Kidney capillary endothelial cell (primary cell): Measurements from ENCODE around the gene FBXL19.

Source experiments
- DNase-seq: peaks from one replicate; pipeline ENCODE4 v3.0.0-alpha.2; 2018; ENCODE audit warnings: low spot score

FBXL19 gene

DNA sequence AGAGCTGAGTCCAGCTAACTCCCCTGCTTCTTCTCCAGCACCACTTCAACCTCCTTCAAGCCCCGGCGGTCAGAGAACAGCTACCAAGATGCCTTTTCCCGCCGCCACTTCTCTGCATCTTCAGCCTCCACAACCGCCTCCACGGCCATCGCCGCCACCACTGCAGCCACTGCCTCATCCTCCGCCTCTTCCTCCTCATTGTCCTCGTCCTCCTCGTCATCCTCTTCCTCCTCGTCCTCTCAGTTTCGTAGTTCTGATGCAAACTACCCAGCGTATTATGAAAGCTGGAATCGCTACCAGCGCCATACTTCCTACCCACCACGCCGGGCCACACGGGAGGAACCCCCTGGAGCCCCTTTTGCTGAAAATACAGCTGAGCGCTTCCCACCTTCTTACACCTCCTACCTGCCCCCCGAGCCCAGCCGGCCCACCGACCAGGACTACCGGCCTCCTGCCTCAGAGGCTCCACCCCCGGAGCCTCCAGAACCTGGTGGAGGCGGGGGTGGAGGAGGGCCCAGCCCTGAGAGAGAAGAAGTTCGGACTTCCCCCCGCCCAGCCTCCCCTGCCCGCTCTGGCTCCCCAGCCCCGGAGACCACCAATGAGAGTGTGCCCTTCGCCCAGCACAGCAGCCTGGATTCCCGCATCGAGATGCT lies 41.3 kb downstream of the FBXL19 start:
- no peak for DNase-seq

DNA sequence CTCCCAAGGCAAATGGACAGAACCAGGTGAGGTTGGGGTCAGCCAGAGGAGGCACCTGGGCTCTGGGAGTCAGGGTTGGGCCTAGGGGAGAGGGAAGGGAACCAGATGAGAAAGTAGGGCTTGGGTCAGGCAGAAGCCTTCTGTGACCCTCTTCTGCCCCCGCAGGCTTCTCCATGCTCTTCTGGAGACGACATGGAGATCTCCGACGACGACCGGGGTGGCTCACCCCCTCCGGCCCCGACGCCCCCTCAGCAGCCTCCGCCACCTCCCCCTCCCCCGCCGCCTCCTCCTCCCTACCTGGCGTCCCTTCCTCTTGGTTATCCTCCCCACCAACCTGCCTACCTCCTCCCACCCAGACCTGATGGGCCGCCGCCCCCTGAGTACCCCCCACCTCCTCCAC lies 42.1 kb downstream of the FBXL19 start:
- DNase-seq = no peak

DNA sequence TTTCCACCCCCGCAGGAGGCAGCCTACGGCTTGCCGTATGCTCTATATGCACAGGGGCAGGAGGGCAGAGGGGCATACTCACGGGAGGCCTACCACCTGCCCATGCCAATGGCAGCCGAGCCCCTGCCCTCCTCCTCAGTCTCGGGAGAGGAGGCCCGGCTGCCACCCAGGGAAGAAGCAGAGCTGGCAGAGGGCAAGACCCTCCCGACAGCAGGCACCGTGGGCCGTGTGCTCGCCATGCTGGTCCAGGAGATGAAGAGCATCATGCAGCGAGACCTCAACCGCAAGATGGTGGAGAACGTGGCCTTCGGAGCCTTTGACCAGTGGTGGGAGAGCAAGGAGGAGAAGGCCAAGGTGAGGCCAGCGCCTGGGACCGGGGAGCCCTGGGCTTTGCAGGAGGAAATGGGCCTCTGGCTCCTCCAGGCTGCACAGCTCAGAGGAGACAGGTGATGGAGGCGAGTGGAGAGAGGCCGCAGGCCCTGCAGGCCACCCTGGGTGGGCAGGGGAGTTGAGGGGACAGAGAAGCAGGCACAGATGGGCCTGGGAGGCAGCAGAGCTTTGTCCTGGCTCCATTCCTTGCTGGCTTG lies 42.8 kb downstream of the FBXL19 start:
- no peak for DNase-seq

DNA sequence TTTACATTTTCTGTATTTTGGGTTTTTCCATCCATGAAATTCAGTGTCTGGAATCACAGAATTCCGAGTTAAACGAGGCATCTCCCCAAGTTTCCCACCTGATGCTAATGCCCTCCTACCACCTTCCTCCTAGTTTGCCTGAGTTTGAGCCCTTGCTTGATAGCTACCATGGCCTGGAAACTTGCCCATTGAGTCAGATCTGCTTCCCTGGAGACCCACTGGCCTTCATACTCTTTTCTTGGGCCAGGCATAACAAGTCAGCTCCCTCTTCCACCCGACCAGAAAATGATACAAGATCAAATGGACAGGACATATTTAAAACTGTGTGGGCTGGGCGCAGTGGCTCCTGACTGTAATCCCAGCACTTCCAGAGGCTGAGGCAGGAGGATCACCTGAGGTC lies 44.4 kb downstream of the FBXL19 start:
- no peak for DNase-seq

DNA sequence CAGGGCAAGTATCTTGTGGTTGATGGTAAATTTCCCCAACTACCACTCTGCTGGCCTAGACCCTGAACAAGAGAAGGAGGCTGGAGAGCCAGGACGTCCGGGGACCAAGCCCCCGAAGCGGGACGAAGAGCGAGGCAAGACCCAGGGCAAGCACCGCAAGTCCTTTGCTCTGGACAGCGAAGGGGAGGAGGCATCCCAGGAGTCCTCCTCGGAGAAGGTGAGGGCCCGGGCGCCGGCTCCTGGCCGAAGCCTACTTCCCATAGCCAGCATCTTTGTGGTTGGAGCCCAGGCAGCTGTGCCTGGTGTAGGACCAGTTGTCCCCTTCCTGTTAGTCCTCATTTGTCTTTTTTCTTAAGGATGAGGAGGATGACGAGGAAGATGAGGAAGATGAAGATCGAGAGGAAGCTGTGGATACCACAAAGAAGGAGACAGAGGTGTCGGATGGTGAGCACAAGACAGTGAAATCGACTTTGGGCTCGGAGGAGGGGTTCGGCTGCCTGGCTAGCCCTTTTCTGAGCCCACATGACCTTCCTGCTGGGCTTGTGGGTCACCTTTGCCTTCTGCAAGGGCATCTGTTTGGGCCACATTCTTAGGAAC lies 46.0 kb downstream of the FBXL19 start:
- DNase-seq = no peak

DNA sequence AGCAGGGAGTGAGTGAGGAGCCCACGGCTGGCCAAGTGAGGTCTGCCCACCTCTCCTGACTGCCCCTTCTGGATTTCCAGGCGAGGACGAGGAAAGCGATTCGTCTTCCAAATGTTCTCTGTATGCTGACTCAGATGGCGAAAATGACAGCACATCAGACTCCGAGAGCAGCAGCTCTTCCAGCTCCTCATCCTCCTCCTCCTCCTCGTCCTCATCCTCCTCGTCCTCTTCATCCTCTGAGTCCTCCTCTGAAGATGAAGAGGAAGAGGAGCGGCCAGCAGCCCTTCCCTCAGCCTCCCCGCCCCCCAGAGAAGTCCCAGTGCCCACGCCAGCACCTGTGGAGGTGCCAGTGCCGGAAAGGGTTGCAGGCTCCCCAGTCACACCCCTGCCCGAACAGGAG lies 47.9 kb downstream of the FBXL19 start:
- no peak for DNase-seq

DNA sequence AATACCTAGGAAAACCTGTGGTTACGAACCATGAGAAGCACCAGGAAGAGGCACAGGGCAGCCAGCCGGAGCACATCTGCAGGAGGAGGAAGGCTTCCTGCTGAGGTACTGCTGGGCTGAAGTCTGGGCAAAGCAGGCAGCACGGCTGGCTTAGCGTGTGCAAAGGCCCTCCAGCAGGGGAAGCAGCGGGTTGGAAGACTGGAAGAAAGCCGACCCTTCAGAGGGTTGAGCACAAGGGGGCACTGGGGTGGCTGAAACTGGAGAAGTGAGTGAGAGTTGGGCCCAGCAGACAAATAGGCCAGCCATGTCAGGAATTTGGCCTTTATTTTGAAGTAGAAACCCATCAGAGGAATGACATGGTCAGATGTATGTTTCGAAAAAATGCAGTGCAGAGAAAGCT lies 49.5 kb downstream of the FBXL19 start:
- DNase-seq = no peak

DNA sequence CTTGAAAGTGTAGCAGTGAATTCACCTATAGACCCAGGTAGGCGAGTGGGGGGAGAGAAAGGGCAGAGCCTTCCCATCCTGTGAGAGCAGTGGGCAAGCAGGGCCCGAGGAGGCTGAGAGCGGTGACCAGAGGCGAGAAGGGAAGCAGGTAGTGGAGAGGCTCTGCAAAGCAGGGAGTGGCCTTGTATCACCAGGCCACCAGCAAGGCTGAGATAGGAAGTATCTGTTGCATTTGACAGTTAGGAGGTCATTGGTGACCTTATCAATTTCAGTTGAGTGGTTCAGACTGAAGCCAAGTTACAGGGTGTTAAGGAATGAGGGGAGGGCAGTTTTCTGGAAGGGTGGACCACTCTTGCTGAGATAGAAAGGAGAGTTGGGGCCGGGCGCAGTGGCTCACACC lies 51.0 kb downstream of the FBXL19 start:
- no peak for DNase-seq

DNA sequence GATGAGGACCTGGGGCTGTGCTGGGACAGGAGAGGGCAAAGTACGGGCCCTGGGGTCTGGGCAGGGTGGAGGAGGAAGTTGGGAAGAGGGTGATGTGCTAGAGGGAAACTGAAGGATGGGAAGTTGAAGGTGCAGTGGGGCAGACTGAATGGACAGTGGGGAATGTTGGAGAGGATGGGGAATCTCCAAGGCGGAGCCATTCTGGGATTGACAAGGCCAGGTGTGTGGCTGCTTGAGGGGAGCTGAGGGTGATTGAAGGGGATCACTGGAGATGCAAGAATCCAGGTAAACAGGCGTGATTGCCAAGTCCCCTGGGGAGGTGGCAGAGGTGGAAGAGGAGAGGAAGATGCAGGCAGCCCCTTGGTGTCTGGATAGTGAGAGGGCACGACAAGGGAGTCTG lies 53.1 kb downstream of the FBXL19 start:
- no peak for DNase-seq

DNA sequence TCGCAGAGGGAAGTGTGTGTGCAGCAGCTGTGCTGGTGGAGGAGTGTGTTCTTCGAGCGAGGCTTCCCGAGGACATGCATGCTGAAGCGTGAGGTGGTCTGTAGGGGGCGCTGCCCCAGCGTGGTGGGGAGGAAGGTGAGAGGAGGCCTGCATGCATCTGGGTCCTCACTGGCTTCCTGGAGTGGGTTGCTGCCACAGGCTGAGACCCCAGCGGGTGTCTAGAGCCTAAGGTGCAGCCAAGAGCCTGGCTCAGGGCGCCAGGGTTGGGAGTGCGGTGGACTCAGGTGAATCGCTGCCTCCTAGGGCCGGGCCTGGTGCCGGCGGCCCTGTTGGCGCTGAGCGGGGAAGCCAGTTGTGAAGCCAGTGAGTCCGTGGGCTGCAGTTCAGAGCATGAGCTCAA lies 54.1 kb downstream of the FBXL19 start:
- DNase-seq = no peak

DNA sequence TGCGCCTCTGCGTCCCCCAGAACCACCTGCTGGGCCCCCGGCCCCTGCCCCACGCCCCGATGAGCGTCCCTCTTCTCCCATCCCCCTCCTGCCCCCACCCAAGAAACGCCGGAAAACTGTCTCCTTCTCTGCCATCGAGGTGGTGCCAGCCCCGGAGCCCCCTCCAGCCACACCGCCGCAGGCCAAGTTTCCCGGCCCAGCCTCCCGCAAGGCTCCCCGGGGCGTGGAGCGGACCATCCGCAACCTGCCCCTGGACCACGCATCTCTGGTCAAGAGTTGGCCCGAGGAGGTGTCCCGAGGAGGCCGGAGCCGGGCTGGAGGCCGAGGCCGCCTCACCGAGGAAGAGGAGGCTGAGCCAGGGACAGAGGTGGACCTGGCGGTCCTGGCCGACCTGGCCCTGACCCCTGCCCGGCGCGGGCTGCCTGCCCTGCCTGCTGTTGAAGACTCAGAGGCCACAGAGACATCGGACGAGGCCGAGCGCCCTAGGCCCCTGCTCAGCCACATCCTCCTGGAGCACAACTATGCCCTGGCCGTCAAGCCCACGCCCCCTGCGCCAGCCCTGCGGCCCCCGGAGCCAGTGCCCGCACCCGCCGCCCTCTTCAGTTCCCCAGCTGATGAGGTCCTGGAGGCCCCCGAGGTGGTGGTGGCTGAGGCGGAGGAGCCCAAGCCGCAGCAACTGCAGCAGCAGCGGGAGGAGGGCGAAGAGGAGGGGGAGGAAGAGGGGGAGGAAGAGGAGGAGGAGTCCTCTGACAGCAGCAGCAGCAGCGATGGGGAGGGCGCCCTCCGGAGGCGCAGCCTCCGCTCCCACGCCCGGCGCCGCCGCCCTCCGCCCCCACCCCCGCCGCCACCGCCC lies 56.0 kb downstream of the FBXL19 start:
- no peak for DNase-seq

DNA sequence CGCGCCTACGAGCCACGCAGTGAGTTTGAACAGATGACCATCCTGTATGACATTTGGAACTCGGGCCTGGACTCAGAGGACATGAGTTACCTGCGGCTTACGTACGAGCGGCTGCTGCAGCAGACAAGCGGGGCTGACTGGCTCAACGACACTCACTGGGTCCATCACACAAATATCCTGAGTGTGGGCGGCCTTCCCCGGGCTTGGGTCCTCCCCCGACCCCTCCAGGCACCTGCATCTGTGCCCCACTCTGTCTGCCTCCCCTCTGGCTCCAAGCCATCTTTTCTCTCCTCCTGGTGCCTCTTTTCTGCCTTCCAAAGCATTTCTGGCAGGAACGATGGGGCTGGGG lies 56.6 kb downstream of the FBXL19 start:
- DNase-seq = no peak

DNA sequence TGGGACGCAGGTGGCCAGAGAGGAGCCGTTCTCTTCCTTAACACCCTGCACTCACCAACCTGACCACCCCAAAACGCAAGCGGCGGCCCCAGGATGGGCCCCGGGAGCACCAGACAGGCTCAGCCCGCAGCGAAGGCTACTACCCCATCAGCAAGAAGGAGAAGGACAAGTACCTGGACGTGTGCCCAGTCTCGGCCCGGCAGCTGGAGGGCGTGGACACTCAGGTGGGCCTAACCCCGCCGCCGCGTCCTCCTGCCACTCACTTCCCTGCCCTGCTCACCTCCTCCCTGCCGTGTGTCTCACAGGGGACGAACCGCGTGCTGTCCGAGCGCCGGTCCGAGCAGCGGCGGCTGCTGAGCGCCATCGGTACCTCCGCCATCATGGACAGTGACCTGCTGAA lies 57.1 kb downstream of the FBXL19 start:
- no peak for DNase-seq

DNA sequence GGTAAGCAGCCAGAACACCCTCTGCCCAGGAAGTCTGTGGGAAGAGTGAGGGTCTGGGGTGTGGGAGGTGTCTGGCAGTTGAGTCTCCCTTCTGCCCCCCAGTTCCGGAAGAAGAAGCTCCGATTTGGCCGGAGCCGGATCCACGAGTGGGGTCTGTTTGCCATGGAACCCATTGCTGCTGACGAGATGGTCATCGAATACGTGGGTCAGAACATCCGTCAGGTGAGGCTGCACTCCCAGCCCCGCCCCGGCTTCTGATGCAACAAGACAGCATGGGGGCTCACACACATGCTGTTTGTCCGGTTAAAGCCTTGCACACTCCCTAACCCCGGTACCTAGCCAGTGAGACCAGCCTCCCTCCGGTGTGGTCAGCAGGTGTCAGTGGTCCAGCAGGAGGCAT lies 57.6 kb downstream of the FBXL19 start:
- DNase-seq = no peak

DNA sequence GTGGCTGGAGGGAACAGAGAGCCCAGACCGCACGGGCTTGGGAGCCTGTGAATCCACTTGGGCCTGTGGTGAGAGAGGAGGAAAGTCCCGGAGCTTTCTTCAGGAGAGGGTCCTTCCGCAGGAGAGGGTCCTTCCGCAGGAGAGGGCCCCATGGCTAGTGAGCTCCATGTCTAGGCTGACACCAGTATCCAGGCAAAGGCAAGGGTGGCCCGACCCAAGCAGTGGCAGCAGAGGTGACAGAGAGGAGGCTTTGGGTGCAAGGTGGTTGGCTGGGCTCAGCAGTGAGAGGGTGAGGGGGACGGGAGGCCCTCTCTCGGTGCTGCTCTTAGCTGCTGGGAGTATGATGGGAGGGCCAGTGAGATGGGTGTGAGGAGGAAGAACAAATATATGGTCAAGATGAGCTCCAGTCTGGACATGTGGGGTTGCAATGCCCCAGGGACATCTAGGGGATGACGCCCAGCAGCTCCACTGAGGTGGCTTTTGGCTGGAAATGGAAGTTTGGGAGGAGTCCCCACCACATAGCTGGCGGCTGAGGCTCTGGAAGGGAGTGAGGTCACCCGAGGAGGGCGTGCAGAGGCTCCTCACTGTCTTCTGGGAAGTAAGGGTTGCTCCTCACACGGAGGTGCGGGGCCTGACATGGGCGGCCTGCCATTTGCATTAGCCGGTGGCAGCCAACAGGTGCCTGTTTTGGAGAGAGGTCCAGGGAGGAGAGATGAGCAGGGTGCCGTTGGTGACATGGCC lies 59.3 kb downstream of the FBXL19 start:
- DNase-seq = no peak

DNA sequence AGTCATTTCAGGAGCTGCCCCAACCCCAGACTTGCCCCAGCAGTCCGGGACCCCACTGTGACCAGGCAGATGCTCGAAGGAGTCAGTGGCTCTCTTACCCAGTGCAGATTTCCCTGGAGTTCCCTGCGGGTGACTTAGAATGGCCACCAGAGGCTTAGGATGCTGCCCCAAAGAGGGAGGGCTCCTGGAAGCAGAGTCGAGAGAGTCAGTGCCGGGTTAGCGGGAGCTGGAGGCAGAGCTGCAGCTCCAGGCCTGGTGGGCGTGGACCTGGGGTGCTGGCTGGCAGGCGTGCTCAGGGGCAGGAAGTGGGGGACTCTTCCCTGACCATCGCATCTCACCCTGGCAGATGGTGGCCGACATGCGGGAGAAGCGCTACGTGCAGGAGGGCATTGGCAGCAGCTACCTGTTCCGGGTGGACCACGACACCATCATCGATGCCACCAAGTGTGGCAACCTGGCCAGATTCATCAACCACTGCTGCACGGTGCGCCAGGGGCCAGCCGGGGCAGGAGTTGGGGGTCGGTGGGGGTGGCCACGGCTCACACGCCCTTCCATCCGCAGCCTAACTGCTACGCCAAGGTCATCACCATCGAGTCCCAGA lies 60.0 kb downstream of the FBXL19 start:
- no peak for DNase-seq

DNA sequence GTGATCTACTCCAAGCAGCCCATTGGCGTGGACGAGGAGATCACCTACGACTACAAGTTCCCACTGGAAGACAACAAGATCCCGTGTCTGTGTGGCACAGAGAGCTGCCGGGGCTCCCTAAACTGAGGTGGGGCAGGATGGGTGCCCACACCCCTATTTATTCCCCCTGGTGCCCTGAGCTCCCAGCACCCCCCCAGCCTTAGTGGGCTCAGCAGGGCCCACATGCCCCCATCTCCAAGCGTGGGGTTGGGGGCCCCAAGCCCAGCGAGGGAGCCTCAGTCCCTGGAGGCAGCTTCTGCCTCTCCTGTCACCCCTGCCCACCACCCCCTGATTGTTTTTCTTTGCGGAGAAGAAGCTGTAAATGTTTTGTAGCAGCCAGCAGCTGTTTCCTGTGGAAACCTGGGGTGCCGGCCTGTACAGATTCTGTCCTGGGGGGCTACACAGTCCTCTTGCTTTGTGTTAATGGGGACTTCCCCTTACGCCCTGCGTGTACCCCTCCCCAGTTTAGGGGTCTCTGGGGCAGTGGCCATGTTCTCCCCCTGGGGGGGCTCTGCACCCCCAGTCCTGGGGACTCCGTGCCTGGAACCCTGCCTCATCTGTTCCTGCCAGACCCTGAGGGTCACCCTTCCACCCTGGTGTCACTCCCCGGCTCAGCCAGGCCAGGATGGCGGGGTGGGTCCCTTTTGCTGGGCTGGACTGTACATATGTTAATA lies 60.7 kb downstream of the FBXL19 start:
- DNase-seq = no peak

DNA sequence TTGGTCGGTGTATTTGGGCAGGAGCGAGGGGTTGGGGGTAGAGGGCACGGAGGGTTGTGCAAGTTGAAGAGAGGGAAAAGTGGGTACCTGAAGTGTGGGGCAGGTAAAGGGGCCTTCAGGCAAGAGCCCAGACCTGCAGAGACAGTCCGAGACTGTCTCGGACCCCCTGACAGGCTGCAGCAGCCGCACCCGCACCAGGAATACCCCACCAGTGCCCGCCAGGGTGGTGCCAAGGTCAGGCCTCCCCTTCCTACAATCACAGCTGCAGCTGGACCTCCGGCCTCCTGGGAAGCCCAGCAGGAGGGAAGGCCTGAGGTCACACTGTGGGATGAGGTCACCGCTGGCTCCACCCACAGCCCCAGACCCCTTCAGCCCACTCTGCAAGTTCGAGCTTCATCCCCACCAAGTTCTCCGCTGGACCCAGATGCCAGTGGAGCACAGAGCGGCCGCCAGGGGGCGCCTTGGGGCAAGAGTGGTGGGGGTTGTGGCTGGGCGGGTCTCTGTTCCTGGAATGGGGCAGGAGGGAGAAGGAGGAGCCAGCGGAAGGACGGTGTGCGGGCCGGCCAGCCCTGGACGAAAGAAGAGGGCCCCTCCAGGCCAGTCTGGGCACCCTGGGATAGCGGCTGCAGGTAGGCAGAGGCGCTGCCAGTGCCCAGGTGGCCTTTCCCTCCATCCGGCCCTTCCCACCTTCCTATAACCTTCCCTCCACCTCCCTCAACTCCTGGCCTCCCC lies 61.5 kb downstream of the FBXL19 start, which contains the start of gene HSD3B7:
Gene HSD3B7, plus strand, starts transcription at position 539 of the 732 bp plus-strand sequence. CDS start 452 bp downstream, outside the sequence.
- peak; percentile 73 for DNase-seq

DNA sequence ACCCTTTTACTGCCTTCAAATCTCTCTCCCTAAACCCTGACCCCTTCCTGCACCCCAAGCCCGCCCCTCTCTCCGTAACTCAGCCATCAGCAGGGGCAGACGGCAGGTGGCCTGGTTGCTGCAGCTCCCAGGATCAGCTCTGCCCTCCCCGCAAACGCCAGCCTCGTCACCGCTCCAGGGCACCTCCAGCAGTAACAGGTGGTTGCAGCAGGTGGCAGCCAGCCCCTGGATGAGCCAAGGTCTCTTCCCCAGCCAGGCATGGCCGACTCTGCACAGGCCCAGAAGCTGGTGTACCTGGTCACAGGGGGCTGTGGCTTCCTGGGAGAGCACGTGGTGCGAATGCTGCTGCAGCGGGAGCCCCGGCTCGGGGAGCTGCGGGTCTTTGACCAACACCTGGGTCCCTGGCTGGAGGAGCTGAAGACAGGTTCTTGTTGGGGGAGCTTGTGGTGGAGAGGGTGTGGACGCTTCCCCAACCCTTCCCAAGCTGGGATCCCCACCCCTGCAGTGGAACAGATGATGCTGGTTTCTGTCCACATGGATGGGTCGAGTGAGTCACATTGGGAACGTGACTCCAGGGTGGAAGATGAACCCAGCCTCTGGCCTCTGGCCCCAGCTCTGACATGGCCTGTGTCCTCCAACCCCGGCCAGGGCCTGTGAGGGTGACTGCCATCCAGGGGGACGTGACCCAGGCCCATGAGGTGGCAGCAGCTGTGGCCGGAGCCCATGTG lies 62.2 kb downstream of the FBXL19 start:
- DNase-seq = no peak
